Skeletal muscle satellite cell (primary cell): ENCODE measurements around the gene FCRL1.

Source experiments
- H3K27me3 ChIP-seq: 2 replicates; pipeline ENCODE4 v1.7.0; 2013; ENCODE audit warnings: low read length; ENCODE audit not compliant: control insufficient read depth, insufficient read depth
- H3K36me3 ChIP-seq: 2 replicates; pipeline ENCODE4 v1.7.0; 2013; ENCODE audit warnings: mild to moderate bottlenecking, control low read depth, low read length; ENCODE audit not compliant: insufficient read depth
- H3K4me1 ChIP-seq: 2 replicates; pipeline ENCODE4 v1.7.0; 2013; ENCODE audit warnings: low read length; ENCODE audit not compliant: control insufficient read depth, insufficient read depth
- H3K4me2 ChIP-seq: 2 replicates; pipeline ENCODE4 v1.7.0; 2013; ENCODE audit warnings: mild to moderate bottlenecking, low read length
- H3K4me3 ChIP-seq: 2 replicates; pipeline ENCODE4 v1.7.0; 2013; ENCODE audit warnings: low read length
- H3K9ac ChIP-seq: 2 replicates; pipeline ENCODE4 v1.7.0; 2013; ENCODE audit warnings: mild to moderate bottlenecking, low read depth, low read length, moderate library complexity
- H3K9me3 ChIP-seq: replicated peaks from 2 replicates; pipeline ENCODE4 v1.7.0; 2013; ENCODE audit warnings: mild to moderate bottlenecking, control low read depth, low read length

Gene FCRL1

GRCh38 chr1:157785248-157785647 lies 34.7 kb downstream of the FCRL1 start:
- Histone ChIP-seq H3K4me2 (no peak overlapping the region), H3K4me1 (no peaks in the 10 kb centered on the region), H3K36me3 (no peaks in the 10 kb centered on the region), H3K9ac (no peak overlapping the region), H3K9me3 (no peaks in the 10 kb centered on the region), H3K4me3 (no peak overlapping the region), H3K27me3 (no peaks in the 10 kb centered on the region)

GRCh38 chr1:157784801-157785200 lies 35.1 kb downstream of the FCRL1 start:
- Histone ChIP-seq H3K4me1 (no peaks in the 10 kb centered on the region), H3K4me3 (no peak overlapping the region), H3K4me2 (no peak overlapping the region), H3K9me3 (no peaks in the 10 kb centered on the region), H3K27me3 (no peaks in the 10 kb centered on the region), H3K9ac (no peak overlapping the region), H3K36me3 (no peaks in the 10 kb centered on the region)

DNA sequence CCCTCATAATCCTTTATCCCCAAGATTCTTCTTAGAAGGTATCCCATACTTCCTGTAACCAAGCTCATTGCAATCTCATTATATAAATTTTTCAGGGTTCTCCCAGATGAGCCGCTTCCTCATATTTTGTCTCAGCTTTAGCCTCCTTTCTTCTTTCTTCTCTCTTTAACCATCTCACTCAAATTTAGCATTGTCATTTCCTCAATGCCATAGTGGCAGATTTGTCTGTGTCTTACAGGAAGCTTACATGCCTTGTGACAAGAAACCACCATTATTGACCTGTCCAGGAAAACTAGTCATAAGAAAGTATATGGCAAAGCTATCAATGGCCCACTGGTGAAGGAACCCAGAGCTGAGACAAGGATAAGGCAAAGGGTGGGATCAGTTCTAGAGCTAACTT lies 37.0 kb downstream of the FCRL1 start:
- Histone ChIP-seq H3K4me2 (no peak overlapping the region), H3K4me3 (no peak overlapping the region), H3K36me3 (no peaks in the 10 kb centered on the region), H3K9ac (no peak overlapping the region), H3K27me3 (no peaks in the 10 kb centered on the region), H3K4me1 (no peaks in the 10 kb centered on the region), H3K9me3 (no peaks in the 10 kb centered on the region)

DNA sequence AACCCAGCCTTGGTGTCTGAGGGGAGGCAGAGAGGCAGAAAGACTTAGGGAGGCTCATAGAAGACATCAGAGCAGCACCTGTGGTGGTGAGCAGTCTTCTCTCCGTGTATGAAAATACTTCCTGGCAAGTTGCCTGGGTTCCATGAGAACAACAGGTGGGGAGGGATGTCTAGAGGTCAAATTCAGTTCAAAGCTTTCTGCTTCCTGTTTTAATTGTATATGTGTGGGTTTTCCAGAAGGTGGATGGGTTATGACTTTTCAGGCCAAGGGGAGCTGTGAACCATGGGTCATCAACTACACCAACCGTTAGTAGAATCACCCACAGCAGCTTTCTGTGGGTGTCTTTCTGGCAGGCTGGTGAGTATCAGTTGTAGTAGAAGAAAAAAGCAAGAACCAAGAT lies 38.9 kb downstream of the FCRL1 start:
- no peaks in the 10 kb centered on the region for H3K27me3 ChIP-seq
- no peak overlapping the region for H3K4me3 ChIP-seq
- H3K9me3 ChIP-seq = no peaks in the 10 kb centered on the region
- no peak overlapping the region for H3K9ac ChIP-seq
- H3K4me1 ChIP-seq = no peaks in the 10 kb centered on the region
- no peak overlapping the region for H3K4me2 ChIP-seq
- H3K36me3 ChIP-seq = no peaks in the 10 kb centered on the region

DNA sequence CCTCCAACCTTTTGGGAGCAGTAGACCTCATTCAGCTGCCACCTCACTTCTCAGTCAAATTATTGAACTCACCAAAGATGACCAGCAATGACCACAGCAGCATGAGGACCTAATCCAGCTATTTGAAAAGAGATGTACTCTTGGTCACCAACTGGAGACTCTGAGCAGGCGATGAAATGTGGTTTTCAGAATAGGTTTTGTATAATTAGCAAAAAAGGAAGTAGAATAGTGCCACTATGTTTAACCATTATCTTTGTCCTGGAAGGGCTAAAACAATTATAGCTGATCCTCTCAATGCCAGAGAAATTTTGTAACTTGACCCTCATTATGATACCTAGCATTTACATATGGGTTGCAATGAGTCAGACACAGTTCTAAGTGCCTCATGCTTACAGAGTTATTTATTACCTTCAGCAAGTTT lies 42.9 kb downstream of the FCRL1 start, which contains the start of gene FCRL2:
FCRL2 (minus strand) TSS at position 162 of the 421 bp plus-strand sequence; CDS start at position 103, 59 bp downstream.
- no peaks in the 10 kb centered on the region for H3K27me3 ChIP-seq
- H3K9ac ChIP-seq = no peak within 1 kb of the TSS
- H3K36me3 ChIP-seq = no peaks in the 10 kb centered on the region
- no peaks in the 10 kb centered on the region for H3K9me3 ChIP-seq
- no peak within 1 kb of the TSS for H3K4me3 ChIP-seq
- H3K4me1 ChIP-seq = no peaks in the 10 kb centered on the region
- H3K4me2 ChIP-seq = no peak within 1 kb of the TSS

- no peaks in the 10 kb centered on the region for H3K4me1 ChIP-seq
- H3K9ac ChIP-seq = no peak overlapping the region
- no peaks in the 10 kb centered on the region for H3K27me3 ChIP-seq
- no peaks in the 10 kb centered on the region for H3K36me3 ChIP-seq
- no peak overlapping the region for H3K4me3 ChIP-seq
- no peaks in the 10 kb centered on the region for H3K9me3 ChIP-seq
- H3K4me2 ChIP-seq = no peak overlapping the region
These were observed 44.6 kb downstream of the FCRL1 start for GRCh38 chr1:157775101-157775870.

GRCh38 chr1:157774412-157774811 lies 45.5 kb downstream of the FCRL1 start:
- H3K4me3 ChIP-seq = no peak overlapping the region
- H3K27me3 ChIP-seq = no peaks in the 10 kb centered on the region
- H3K36me3 ChIP-seq = no peaks in the 10 kb centered on the region
- no peak overlapping the region for H3K4me2 ChIP-seq
- no peak overlapping the region for H3K9ac ChIP-seq
- H3K9me3 ChIP-seq = no peaks in the 10 kb centered on the region
- no peaks in the 10 kb centered on the region for H3K4me1 ChIP-seq

- H3K9ac ChIP-seq = no peak overlapping the region
- no peaks in the 10 kb centered on the region for H3K4me1 ChIP-seq
- no peaks in the 10 kb centered on the region for H3K36me3 ChIP-seq
- no peak overlapping the region for H3K4me2 ChIP-seq
- H3K4me3 ChIP-seq = no peak overlapping the region
- no peaks in the 10 kb centered on the region for H3K9me3 ChIP-seq
- no peaks in the 10 kb centered on the region for H3K27me3 ChIP-seq
These were observed 46.2 kb downstream of the FCRL1 start for GRCh38 chr1:157773493-157774350.

DNA sequence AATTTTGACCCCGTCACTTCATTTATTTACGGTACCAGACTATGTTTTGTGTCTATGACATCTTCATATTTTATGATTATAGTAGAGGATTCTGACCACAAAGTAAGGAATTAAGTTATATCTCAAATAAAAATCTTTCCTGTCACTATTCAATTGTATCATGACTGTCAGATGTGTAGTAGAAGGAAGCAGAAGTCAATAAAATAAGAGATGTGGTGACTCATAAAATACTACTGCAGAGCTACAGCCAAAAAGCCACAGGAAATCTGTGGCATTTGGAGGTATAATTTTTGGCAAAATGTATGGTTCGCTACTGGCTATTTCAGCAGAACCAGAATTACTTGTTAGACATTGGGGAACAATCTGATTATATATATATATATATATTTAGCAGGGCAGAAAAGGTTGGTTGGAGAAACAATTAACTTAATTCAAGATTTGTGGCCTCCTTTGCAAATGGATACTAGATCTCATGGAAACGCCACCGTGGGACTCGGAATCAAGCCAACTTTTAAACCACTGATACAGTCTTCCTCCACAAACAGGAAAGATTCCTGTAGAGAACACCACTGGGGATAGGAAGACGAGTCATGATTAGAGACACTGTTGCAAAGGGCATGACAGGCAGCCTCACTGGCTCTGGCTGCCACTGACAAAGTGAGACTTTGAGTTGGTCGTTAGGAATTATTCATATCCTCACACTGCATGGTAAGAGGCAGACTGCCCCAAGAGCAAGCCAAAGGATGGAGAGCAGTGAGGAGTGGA lies 48.1 kb downstream of the FCRL1 start:
- H3K4me3 ChIP-seq = no peak overlapping the region
- no peaks in the 10 kb centered on the region for H3K9me3 ChIP-seq
- no peaks in the 10 kb centered on the region for H3K36me3 ChIP-seq
- H3K9ac ChIP-seq = no peak overlapping the region
- H3K27me3 ChIP-seq = no peaks in the 10 kb centered on the region
- H3K4me2 ChIP-seq = no peak overlapping the region
- H3K4me1 ChIP-seq = no peaks in the 10 kb centered on the region

DNA sequence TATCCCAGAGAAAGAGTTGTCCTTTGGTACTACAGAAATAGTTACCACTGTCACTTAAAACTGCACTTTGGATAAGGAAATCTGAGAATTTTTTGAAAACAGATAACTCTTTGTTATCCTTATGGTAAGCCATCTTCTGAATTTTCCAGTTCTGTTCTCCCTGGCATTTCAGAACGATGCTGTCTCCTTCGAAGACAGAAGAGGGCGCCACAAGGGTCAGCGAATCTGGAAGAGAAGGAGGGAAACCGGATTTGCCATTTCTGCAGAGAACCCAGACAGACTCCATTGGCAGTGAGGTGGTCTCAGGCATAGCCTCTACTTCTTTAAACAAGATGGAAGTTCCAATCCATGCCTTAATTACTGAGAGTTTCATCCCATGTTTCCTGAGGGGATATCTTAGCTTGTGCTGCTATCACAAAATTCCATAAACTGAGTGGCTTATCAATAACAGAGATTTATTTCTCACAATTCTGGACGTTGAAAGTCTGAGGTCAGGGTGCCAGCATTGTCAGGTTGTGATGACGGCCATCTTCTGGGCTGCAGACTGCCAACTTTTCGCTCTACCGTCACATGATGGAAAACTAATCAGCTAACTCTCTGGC lies 49.4 kb downstream of the FCRL1 start:
- Histone ChIP-seq H3K4me1 (no peaks in the 10 kb centered on the region), H3K4me2 (no peak overlapping the region), H3K9me3 (no peaks in the 10 kb centered on the region), H3K36me3 (no peaks in the 10 kb centered on the region), H3K9ac (no peak overlapping the region), H3K4me3 (no peak overlapping the region), H3K27me3 (no peaks in the 10 kb centered on the region)

DNA sequence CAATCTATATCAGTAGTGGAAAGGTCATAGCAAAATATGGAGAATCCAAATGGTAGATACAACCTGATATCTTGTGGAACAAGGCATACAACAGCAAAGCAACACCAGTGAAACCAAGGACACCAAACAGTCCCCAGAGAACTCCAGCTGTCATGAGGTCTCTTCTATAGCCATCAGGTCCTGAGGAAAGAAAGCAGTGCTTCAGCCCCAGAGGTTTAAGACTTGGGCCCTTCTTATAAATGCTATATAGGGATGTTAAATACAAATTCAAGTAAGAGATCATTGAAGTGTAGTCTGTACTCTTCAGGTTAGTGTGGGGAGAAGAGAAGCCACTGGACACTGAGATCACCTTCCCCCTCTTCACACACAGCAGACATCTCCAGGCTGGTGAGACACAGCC lies 53.1 kb downstream of the FCRL1 start:
- no peaks in the 10 kb centered on the region for H3K9me3 ChIP-seq
- no peak overlapping the region for H3K9ac ChIP-seq
- H3K4me2 ChIP-seq = no peak overlapping the region
- no peaks in the 10 kb centered on the region for H3K4me1 ChIP-seq
- H3K4me3 ChIP-seq = no peak overlapping the region
- no peaks in the 10 kb centered on the region for H3K36me3 ChIP-seq
- H3K27me3 ChIP-seq = no peaks in the 10 kb centered on the region
